ENCODE results near the gene C1R.

The C1R gene

DNA sequence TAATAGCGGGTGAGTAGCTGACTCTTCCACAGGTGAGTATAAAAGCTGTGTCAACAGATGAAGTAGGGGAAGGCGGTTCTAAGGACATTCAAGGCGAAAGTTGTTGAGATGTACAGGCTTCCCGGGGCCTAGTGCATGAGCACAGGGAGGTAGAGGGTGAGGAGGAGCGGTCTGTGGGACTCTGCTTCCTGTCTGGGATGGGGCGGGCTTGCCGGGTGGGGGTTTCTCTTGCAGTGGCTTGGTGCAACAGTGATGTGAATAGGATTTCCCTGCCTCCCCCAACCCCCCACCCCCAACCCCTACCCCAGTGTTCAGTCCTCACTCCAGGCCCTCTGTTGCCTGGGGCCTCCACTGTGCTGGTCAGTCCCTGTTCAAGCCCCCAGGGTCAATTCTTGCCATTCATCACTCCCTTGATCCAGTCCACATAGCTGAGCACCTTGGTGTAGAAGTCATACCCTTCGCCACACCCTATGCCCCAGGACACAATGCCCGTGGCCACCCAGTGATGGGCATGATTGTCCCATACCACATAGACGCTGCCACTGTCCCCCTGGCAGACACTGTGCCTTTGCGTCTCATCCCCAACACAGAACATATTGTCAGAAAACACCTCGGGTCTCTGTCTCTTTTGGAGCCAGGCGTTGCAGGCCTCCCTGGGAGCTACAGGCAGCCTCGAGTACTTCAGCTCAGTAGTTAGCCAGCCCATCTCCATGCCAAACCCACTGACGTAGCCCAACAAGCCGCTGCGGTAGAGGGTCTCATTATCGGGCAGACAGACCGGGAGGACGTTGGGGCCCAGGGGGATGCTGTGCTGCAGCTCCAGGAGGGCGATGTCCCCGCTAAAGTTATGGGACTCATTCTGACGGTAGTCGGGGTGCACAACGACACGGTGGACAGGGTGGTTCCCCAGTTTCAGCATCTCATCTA, 4.0 kb upstream of the C1R start:
- DNase-seq = no peak

- DNase-seq = no peak
These were observed 1.6 kb upstream of the C1R start for GRCh38 chr12:7093892-7094291.

- no peak for DNase-seq
These were observed 1.2 kb upstream of the C1R start for GRCh38 chr12:7093486-7093885.

DNA sequence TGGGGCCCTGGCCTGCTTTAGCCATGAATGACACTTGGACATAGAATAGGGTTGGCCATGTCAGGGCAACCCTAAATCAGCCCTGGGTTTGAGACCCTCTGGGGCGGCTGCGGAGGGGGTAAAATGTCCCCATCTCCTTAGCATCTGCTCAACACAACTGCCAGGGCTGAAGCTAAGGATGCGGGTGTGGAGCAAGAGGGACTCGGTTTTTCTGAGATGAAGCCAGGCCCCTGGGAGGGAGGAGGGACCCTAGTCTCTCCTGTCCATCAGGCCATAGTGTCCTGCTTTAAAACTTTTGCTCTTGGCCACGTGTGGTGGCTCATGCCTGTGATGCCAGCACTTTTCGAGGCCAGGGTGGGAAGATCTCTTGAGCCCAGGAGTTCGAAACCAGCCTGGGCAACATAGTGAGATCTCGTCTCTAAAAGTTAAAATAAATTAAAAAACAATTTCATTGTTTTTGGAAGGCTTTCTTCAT, 778 bp upstream of the C1R start:
- no peak for DNase-seq

DNA sequence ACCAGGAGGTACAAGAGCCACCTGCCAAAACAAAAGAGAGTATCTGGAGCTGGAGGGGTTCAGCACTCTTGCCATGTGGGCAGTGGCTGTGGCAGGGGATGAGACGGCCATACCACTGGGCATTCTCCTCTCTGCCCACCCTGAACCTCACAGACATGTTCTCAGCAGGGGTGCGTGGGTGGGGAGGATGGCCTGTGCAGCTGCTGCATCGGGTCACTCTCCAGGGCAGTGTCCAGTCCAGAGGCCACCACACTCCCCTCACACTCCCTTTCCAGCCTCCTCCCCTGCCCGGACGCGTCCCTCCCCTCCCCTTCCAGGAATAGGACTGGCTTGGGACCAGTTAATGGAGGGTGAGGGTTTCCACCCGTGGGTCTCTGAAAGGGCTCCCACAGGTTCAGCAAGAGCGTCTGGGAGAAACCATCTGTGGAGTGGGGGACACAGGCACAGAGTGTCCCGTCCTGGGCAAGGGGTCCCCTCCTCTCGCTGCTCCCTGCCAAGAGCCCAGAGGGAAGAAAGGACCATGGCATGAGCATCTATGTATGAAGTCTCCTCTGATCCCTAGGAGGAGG, 501 bp downstream of the C1R start:
- no peak for DNase-seq

DNA sequence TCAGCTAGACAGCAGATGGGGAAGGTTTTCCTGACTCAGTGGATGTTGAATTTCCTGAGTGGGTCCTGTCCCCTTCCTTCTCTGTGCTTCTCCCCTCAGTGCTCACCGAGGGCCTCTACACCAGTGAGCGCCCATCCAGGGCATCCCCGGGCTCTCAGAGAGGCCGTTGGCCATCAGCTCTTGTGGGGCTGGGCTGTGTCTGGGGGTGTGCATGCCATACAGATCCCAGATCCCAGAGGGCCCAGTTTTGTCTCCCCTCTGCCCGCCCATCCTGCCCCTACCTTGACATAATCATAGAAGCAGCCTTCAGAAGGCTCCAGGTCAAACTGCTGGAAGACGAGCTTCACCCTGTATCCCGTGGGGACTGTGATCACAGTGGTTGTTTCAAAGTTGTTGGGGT, 1.1 kb downstream of the C1R start:
- no peak for DNase-seq

- DNase-seq = no peak
These were observed 1.8 kb downstream of the C1R start for GRCh38 chr12:7090222-7090998.

DNA sequence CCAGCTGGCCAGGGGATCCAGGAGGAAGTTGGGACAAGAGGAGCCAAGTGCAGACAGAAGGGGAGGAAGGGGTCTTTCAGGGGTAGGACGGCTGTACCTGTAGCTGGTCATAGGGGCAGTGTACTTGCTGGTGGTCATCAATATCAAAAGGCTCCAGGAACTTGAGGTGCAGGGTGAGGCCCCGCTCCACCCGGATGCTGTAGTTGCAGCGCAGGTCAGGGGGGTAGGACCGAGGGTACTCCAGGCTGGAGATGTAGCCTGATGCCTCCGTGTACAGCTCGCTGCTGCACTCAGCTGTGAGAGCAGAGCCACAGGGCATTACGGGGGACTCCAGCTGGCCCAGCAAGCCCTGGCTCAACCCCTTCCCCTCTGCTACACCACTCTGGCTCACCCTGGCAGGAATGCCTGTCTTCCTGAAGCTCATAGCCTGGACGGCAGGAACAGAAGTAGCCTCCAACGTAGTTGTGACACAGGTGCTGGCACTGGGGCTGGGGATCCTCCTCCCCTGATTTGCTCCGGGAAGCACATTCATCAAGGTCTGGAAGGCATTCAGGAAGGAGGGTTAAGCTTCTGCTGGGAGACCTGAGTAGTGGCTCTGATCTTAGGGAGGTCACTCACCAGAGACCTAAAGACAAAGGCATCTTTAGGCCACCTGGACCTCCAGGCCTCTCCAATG, 2.9 kb downstream of the C1R start:
- DNase-seq = no peak

DNA sequence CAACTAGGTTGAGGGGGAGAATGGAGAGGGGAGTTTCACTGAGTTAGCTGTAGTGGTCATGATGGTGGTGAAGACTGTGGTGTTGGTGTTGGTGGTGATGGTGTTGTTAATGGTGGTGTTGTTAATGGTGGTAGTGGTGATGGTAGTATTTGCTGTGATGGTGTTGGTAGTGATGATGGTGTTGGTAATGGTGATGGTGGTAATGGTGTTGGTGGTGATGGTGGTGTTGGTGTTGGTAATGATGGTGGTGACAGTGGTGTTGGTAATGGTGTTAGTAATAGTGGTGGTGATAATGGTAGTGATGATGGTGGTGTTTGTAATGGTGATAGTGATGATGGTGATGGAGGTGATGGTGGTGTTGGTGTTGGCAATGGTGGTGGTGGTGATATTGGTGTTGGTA, 9.1 kb downstream of the C1R start:
- no peak for DNase-seq

DNA sequence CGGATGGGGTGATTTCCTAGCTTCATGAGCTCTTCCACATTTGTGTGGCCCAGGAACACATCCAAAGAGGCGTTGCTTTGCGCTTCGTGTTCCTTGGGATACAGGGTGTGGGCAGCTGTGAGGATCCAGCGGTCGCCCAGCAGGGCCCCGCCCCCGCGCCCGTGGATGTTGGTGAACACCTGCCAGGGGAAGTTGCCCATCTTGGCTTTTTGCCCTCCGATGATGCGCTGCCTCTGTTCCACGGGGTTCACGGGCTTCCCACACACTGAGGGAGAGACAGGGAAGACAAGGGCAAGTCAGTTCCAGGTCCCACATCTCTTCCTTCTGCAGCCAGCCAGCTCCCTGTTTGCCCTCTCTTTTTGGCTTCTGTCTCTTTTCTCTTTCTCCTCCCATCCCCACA, 11.2 kb downstream of the C1R start:
- DNase-seq = no peak

- no peak for DNase-seq
These were observed 12.5 kb downstream of the C1R start for GRCh38 chr12:7079826-7080125.

GRCh38 chr12:7078163-7078562, 14.1 kb downstream of the C1R start:
- DNase-seq = no peak

DNA sequence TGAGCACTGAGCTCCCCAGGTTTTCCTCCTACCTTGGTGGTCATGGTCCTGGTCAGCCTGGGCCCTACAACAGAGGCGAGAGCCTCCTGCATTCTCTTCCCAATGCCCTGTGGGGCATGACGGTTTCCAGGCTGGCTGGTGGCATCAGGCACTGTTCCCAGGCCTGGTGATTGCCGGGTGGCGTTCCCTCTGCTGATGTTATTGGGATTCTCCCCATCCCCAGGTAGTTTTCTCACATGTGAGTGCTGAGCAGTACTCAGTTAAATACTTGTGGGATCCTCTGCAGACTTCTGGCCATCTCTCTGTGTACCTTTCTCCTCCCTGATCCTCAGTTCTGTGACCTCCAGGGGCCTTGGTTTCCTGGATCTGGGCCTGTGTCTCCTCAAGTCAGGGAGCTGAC, 15.8 kb downstream of the C1R start:
- no peak for DNase-seq

GRCh38 chr12:7075939-7076338, 16.3 kb downstream of the C1R start:
- no peak for DNase-seq

- DNase-seq = peak; percentile 4
These were observed 16.7 kb downstream of the C1R start for GRCh38 chr12:7075518-7075917.

DNA sequence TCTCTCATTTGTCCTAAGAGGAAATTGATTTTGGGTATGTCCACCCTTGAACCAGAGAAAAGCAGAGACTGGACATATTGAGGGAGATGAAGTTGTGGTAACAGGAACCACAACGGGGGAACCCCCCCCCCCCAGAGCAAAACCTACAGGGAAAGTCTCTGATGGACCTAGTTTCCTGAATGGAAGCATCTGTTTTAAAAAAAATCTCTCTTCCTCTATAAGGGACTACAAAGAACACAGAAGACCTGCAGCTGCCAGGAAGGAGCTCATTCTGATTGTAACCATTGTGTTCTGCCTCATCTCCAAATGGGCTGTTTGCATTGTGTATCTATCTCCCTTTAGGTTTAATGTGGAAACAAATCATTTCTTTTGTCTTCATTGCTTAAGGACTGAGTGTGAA, 18.3 kb downstream of the C1R start:
- no peak for DNase-seq

DNA sequence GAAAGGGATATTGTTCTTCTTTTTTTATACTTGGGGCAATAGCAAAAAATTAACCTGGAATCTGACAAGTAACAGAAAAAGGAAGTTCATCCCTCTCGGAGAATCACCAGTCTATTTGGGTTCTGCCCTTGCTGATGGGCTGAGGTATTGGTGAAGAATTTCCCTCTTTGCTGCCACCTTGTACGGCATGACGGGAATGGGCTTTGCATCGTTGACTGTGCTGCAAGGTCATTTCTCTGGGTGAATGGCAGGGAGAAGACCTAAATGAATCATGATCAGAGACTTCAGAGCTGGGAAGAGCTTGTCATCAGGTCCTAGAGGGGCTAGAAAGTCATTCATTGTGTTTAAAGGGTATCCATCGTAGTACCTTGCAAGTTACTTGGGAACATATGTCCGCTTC, 19.7 kb downstream of the C1R start:
- no peak for DNase-seq

GRCh38 chr12:7072035-7072434, 20.2 kb downstream of the C1R start:
- no peak for DNase-seq

GRCh38 chr12:7069386-7069785, 22.9 kb downstream of the C1R start:
- no peak for DNase-seq

- DNase-seq = no peak
These were observed 23.3 kb downstream of the C1R start for GRCh38 chr12:7068994-7069346.

GRCh38 chr12:7068240-7068993, 23.8 kb downstream of the C1R start:
- no peak for DNase-seq

- DNase-seq = no peak
These were observed 25.1 kb downstream of the C1R start for GRCh38 chr12:7067096-7067495.

GRCh38 chr12:7066596-7066995, 25.6 kb downstream of the C1R start:
- DNase-seq = no peak

Measured in CD4-positive, alpha-beta T cell treated with Interleukin-17A for 1 hour (primary cell).